WTC11 (cell line): ENCODE data around the gene COPE. TPM values are rescaled to one million over a fixed set of nuclear protein-coding genes. Genes with fewer than 3 reads are reported as not detected.

ENCODE experiments used
- ATAC-seq: fragments of 200-7000 bp; cut with Tn5 transposase; 2 replicates; pipeline ENCODE4 v1.10.0; 2021; ENCODE audit warnings: mild to moderate bottlenecking, moderate library complexity
- CTCF ChIA-PET: fragments of 300-600 bp; sonication (Branson Sonifier 250); formaldehyde crosslinking; loops from one replicate; lab custom pipeline; 2021; ENCODE audit warnings: antibody characterized with exemption; lab: Charles Lee
- POLR2A ChIA-PET: fragments of 350-600 bp; sonication (Branson Sonifier 250); formaldehyde crosslinking; loops from one replicate; lab custom pipeline; 2021; ENCODE audit warnings: antibody characterized with exemption; lab: Charles Lee
- DNase-seq: peaks from one replicate; pipeline ENCODE4 v3.0.0; 2021; ENCODE audit warnings: low spot score
- H3K27ac Mint-ChIP-seq: 2 replicates; pipeline ENCODE4 v1.8.0; 2021; ENCODE audit warnings: mixed read lengths
- H3K27me3 Mint-ChIP-seq: 2 replicates; pipeline ENCODE4 v1.8.0; 2021; ENCODE audit warnings: low read depth, mild to moderate bottlenecking, moderate library complexity, mixed read lengths
- H3K36me3 Mint-ChIP-seq: 2 replicates; pipeline ENCODE4 v1.8.0; 2021; ENCODE audit warnings: mixed read lengths
- H3K4me1 Mint-ChIP-seq: 2 replicates; pipeline ENCODE4 v1.8.0; 2022; ENCODE audit warnings: mixed read lengths
- H3K4me3 Mint-ChIP-seq: 2 replicates; pipeline ENCODE4 v1.8.0; 2021; ENCODE audit warnings: mild to moderate bottlenecking, moderate library complexity, mixed read lengths
- H3K9me3 Mint-ChIP-seq: 2 replicates; pipeline ENCODE4 v1.8.0; 2021; ENCODE audit warnings: mixed read lengths
- ATF1 ChIP-seq: sonication (generic); formaldehyde crosslinking; IDR thresholded peaks from 2 replicates; pipeline ENCODE4 v1.8.1; 2023; ENCODE audit warnings: mild to moderate bottlenecking, moderate library complexity, missing genetic modification reagents
- ATF2 ChIP-seq: sonication (generic); formaldehyde crosslinking; IDR thresholded peaks from 2 replicates; pipeline ENCODE4 v1.8.1; 2022; ENCODE audit warnings: low read depth, missing genetic modification reagents, borderline replicate concordance
- CDX4 ChIP-seq: fragments of 250-450 bp; sonication (Bioruptor Pico); IDR thresholded peaks from 2 replicates; pipeline ENCODE4 v1.9.0; 2021; ENCODE audit warnings: moderate library complexity, mild to moderate bottlenecking, inconsistent platforms, borderline replicate concordance
- GRHL2 ChIP-seq: fragments of 250-450 bp; sonication (Bioruptor Pico); IDR thresholded peaks from 2 replicates; pipeline ENCODE4 v1.8.0; 2022; ENCODE audit warnings: mild to moderate bottlenecking, moderate library complexity; ENCODE audit not compliant: insufficient replicate concordance, severe bottlenecking
- HMGA2 ChIP-seq: fragments of 250-450 bp; sonication (Bioruptor Pico); IDR thresholded peaks from 2 replicates; pipeline ENCODE4 v1.4.0; 2021; ENCODE audit warnings: mild to moderate bottlenecking, moderate library complexity
- JUN ChIP-seq: sonication (generic); formaldehyde crosslinking; IDR thresholded peaks from 2 replicates; pipeline ENCODE4 v1.8.0; 2023; ENCODE audit warnings: mild to moderate bottlenecking, missing genetic modification reagents
- MAX ChIP-seq: sonication (generic); formaldehyde crosslinking; IDR thresholded peaks from 2 replicates; pipeline ENCODE4 v1.8.0; 2022; ENCODE audit warnings: mild to moderate bottlenecking, missing genetic modification reagents
- MLX ChIP-seq: sonication (generic); formaldehyde crosslinking; IDR thresholded peaks from 2 replicates; pipeline ENCODE4 v1.8.1; 2023; ENCODE audit warnings: mild to moderate bottlenecking, missing genetic modification reagents, moderate library complexity
- OVOL2 ChIP-seq: fragments of 250-450 bp; sonication (Bioruptor Pico); IDR thresholded peaks from 2 replicates; pipeline ENCODE4 v1.9.0; 2021; ENCODE audit warnings: mild to moderate bottlenecking, borderline replicate concordance
- PRDM15 ChIP-seq: sonication (generic); formaldehyde crosslinking; IDR thresholded peaks from 2 replicates; pipeline ENCODE4 v1.8.0; 2022; ENCODE audit warnings: missing genetic modification reagents
- SMAD3 ChIP-seq: sonication (generic); formaldehyde crosslinking; IDR thresholded peaks from 2 replicates; pipeline ENCODE4 v1.8.0; 2022; ENCODE audit warnings: missing genetic modification reagents, mild to moderate bottlenecking, borderline replicate concordance
- STAT6 ChIP-seq: sonication (generic); formaldehyde crosslinking; conservative IDR thresholded peaks from 2 replicates; pipeline ENCODE4 v1.8.1; 2023; ENCODE audit warnings: mild to moderate bottlenecking, low read depth, missing genetic modification reagents, moderate library complexity
- ZNF121 ChIP-seq: sonication (generic); formaldehyde crosslinking; IDR thresholded peaks from 2 replicates; pipeline ENCODE4 v1.8.0; 2023; ENCODE audit warnings: missing genetic modification reagents
- ZNF281 ChIP-seq: sonication (generic); formaldehyde crosslinking; IDR thresholded peaks from 2 replicates; pipeline ENCODE4 v1.8.0; 2023; ENCODE audit warnings: mild to moderate bottlenecking, missing genetic modification reagents
- ZNF396 ChIP-seq: fragments of 250-450 bp; sonication (Bioruptor Pico); IDR thresholded peaks from 2 replicates; pipeline ENCODE4 v1.8.0; 2021; ENCODE audit warnings: mild to moderate bottlenecking, moderate library complexity, borderline replicate concordance
- ZNF425 ChIP-seq: fragments of 250-450 bp; sonication (Bioruptor Pico); conservative IDR thresholded peaks from 2 replicates; pipeline ENCODE4 v1.9.0; 2021; ENCODE audit warnings: mild to moderate bottlenecking
- ZNF671 ChIP-seq: fragments of 250-450 bp; sonication (Bioruptor Pico); IDR thresholded peaks from 2 replicates; pipeline ENCODE4 v1.8.0; 2021; ENCODE audit warnings: mild to moderate bottlenecking
- total RNA-seq: library from RNA; stranded (reverse); gene quantifications from 3 replicates; pipeline ENCODE4 v1.2.3, GENCODE V29; 2021

The COPE gene
- total RNA-seq, 1 experiment from 2014 or later: 228 TPM

GRCh38 chr19:18920400-18920799 lies 1.2 kb upstream of the COPE start (continued):
- TF ChIP-seq ZNF425 (CRISPR knock-in tag) (no peak), MAX (CRISPR knock-in tag) (no peak), GRHL2 (CRISPR knock-in tag) (no peak), ATF2 (CRISPR knock-in tag) (no peak), ZNF396 (CRISPR knock-in tag) (no peak)

- POLR2A ChIA-PET: interaction anchor here (0.6 to 1.9 kb wide), 6 partner anchors 8 to 109 kb away, joined by 3 to 9 read pairs (median 4); no protein-coding TSS in a partner anchor
- peak overlapping the region; percentile 93 for H3K27ac Mint-ChIP-seq
- no peak for DNase-seq
- H3K27me3 Mint-ChIP-seq: no peaks in the 10 kb centered on the region; the same call in 1 of the 2 replicates
- H3K36me3 Mint-ChIP-seq: peaks cover 23% of the 10 kb centered on the region
- H3K4me3 Mint-ChIP-seq: peak overlapping the region; percentile 99
- CTCF ChIA-PET: interaction anchor here (0.6 to 2.1 kb wide), 23 partner anchors 8 to 732 kb away, joined by 3 to 23 read pairs (median 5); partner anchors contain the start of genes CERS1 and GMIP
- no peaks in the 10 kb centered on the region for H3K9me3 Mint-ChIP-seq
- no peak for ATAC-seq
- H3K4me1 Mint-ChIP-seq: peaks cover 10% of the 10 kb centered on the region
- TF ChIP-seq ZNF281 (no peak), STAT6 (CRISPR knock-in tag) (no peak), MLX (CRISPR knock-in tag) (no peak), ZNF121 (CRISPR knock-in tag) (0 out of 2 replicates have a peak, but pooled peaks have one; percentile 20), HMGA2 (CRISPR knock-in tag) (no peak), ATF1 (CRISPR knock-in tag) (no peak), SMAD3 (CRISPR knock-in tag) (no peak), JUN (0 out of 2 replicates have a peak, but pooled peaks have one; percentile 48), ZNF671 (CRISPR knock-in tag) (no peak), ZNF425 (CRISPR knock-in tag) (no peak), PRDM15 (0 out of 2 replicates have a peak, but pooled peaks have one; percentile 39), CDX4 (CRISPR knock-in tag) (no peak), MAX (CRISPR knock-in tag) (no peak), OVOL2 (no peak)
These were observed 670 bp upstream of the COPE start for GRCh38 chr19:18919900-18920214.
